HG02642 (cell line): ENCODE data around the gene HSPB6.

ENCODE experiments used
- ATAC-seq: cut with Tn5 transposase; IDR thresholded peaks from one replicate; pipeline ENCODE4 v1.9.1; 2021; ENCODE audit warnings: mild to moderate bottlenecking; ENCODE audit not compliant: unreplicated experiment, poor library complexity

The HSPB6 gene

DNA sequence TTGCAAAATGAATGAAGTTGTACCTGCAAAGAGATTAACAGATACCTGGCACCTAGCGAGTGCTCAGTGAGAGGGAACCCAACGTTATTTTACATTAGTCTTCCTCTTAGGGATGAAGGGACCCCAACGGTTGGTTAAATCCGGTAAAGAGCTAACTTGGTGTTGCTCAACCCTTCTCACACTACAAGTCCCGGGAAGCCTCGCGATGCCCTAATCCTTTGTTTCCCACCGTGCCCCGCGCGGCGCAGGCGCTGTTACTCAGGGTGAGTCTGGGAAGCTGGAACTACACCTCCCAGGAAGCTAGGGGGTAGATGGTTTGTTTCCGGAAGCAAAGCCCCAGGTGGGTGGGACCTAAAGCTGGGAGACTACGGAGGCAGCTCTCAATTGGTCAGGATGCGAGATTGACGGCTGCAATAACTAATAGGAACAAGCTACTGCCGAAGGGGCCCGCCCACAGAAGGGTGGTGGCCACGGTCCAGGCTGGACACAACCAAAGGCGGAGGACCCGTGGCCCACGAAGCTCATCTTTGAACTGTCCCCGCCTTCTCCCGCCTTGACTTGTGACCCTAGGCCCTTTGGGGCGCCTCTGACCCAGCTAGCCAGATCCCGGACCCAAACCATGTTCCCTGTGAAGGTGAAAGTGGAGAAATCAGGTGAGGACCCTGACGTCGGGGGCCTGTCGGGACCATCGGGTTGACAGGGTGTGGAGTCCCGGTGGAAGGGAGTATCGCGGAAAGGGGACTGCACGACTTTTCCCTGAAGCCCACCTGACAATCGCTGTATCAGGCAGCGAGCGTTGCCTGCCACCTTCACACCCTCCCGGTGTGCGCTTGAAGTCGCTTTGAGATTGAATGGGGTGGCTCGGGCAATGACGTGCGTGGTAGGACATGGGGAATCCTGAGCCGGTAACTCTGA is 8.5 kb downstream of the HSPB6 start, which contains the start of gene LIN37:
Gene LIN37, plus strand, starts transcription at position 471 of the 915 bp plus-strand sequence. Its CDS starts 149 bp downstream, at position 620.
- ATAC-seq, result peak; percentile 73

DNA sequence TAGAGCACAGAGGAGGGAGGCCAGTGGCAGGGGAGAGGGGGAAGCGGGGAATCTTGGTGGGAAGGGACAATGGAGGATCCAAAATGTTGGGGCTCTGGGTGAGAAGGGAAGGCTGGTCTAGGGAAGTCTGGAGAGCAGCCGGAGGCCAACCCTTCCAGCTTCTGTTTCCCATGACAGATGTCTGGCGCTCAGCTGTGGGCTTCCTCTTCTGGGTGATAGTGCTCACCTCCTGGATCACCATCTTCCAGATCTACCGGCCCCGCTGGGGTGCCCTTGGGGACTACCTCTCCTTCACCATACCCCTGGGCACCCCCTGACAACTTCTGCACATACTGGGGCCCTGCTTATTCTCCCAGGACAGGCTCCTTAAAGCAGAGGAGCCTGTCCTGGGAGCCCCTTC is 10.3 kb downstream of the HSPB6 start:
- ATAC-seq, result no peak

GRCh38 chr19:35746087-35746462 is 10.8 kb downstream of the HSPB6 start:
- ATAC-seq, result no peak

DNA sequence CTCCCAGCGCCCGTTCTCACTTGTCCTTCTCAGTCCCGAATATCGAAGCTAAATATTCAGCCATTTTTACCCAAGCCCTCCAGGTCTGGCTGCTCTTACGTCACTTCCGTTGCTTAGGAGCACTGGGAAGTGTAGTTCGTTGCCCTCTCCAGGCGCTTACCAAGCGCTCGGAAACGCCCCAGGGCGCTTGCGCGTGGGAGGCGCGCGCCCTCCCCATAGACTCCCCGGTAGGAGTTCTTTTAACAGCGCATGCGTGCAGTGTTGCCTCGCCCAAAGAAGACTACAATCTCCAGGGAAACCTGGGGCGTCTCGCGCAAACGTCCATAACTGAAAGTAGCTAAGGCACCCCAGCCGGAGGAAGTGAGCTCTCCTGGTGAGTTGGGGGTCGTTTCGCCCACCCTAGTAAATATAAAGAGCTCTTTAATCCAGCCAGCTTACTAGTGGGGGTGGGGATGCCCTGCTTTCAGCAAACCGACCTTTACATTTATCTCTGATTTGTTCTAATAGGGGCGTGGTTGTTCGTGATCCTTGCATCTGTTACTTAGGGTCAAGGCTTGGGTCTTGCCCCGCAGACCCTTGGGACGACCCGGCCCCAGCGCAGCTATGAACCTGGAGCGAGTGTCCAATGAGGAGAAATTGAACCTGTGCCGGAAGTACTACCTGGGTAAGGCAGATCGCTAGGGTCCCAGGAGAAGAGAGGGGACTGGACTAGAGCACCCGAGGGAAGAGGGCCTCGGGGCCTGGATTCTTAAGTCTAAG is 11.3 kb downstream of the HSPB6 start, which contains the start of the genes PSENEN and U2AF1L4:
Gene PSENEN, plus strand, starts transcription at position 324 of the 759 bp plus-strand sequence. Its CDS starts 280 bp downstream, at position 604.
Gene U2AF1L4, minus strand, starts transcription at position 91 of the 759 bp plus-strand sequence. Its CDS starts 27 bp downstream, at position 64.
- ATAC-seq, result peak; percentile 43

DNA sequence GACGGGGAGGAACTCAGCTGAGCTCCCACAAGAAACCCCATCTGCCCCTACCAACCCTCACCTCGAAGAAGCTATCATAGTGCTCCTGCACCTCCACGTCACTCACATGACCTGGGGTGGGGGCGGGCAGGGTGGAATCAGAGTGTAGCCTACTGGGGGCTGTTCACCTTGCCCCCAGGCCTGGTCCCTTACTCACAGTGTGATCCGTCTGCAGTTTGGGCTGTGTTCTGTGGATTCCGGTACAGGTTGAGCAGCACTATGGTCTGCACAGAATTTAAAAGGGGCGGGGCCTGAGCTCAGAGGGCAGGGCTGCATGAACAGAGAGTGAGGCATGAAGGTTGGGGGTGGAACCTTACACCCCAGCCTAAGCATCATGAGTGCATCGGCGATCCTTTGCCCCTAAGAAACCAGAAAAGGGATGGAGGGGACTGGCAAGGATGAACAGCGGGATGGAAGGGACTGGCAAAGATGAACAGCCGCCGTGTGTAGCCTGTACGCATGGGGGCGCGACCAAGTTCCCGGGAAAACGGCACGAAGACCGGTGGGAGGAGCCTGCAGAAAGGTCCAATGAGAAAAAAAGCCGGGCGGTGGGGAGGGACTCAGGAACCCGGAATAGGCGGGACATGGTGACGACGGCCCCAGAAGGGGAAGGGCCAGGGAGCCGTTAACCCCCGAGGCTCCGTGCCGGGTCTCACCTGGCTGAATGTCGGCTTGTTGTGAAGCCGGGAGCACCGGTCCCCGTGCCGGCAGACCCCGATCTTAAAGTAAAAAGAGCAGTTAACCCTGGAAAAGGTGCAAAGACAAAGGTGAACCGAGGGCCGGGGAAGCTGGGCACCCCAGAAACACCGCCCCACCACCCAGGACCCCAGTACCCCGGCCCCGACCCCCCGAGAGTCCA is 12.2 kb downstream of the HSPB6 start:
- peak; percentile 44 for ATAC-seq

DNA sequence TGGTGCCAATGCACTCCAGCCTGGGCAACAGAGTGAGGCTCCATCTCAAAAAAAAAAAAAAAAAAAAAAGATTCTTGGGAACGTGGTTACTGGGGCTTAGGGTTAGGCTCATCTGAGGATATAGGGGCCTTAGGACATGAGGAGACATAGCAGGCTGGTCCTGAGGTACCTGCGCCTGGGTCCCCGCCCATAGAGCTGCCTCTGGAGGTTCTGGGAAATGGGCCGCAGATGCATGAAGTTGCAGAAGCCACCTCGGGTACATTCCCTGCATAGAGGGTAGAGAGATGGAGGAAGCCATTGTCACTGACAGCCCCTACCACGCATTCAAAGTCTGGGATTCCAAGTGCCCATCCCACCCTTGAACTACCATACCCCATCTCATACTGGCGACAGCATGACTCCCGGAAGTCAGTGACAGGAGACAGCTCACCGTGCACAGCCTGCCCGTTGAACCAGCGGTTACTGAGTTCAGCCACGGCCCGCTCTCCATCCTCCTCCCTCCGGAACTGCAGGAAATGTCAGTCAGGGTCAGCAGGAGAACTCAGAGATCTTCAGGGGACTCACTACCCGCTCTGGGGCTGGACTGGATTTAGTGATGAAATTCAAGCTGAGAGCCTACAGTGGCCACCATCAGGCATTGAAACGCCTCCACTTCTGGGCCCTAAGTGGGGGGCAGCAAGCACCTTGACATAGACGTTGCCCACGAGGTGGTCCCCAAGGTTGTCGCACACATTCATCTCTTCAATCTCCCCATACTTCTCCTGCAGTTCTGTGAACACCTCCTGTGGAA is 13.0 kb downstream of the HSPB6 start:
- ATAC-seq, result no peak

- no peak for ATAC-seq
Observed at GRCh38 chr19:35742121-35742724, 14.6 kb downstream of the HSPB6 start, which contains the start of gene IGFLR1. Gene IGFLR1, minus strand, starts transcription at chr19:35742452. Its CDS starts 1,272 bp downstream, at chr19:35741180.

DNA sequence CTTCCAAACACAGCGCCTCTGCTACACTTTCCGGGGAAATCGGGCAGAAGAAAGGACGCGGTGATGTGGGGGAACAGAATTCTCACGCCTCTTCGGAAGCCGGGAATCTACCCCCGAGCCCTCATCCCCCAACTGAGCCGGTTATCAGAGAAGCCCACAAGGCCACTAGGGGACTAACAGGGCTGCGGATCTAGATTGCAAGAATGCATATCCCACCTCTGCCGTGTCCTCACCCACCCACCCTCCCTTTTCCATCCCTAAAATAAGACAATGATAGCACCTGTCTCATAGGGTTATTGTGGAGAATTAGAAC is 15.7 kb downstream of the HSPB6 start:
- no peak for ATAC-seq

DNA sequence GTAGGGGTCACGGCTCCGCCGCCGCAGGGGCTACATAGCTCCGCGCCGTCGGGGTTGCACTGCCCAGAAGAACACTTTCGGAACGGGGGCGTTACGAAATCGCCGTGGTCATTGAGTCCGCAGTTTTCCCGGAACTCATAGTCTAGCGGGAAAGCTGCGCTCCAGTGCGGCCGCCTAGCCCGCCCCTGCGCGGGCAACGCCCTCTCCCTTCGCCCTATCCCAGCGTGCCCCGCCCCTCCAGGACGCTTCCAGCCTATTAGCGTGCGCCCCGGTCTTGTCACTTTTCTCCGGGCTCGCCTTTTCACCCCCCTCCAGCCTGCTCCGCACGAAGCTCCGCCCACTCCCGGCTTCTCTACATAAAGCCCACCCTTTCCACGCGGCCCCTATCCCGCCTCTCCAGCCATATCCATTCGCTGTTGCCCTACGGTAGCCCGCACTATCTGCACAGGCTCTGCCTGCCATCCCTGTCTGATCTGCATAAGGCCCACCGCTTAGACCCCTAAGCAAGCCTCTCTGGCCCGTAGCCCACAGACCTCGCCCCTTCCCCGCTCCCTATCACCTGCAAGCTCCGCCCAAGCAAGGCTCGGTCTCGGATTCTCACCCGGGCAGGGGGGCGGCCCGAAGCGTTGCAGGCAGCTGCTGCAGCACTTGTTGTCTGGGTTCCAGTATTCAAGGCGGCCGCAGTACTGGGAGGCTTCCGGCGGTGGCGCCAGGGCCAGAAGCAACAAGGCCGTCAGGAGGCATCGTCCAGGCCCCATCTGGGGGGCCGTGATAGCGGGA is 16.2 kb downstream of the HSPB6 start:
- peak; percentile 62 for ATAC-seq

DNA sequence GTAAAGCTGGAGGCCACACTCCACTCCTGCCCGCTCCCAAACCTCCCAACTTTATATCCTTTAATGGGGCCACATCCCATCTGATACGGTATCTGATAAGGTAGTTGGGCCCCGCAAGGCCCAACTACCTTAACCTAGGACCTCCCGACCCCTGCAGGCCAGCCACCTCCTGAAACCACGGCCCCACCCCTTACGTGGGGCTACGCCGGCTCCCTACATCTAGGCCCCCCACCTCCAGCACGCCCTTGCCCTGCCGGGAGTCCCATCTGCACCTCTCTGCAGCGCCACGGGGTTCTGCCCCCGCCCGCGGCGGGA is 16.8 kb downstream of the HSPB6 start:
- no peak for ATAC-seq

- ATAC-seq, result no peak
Observed at GRCh38 chr19:35739275-35740107, 17.3 kb downstream of the HSPB6 start.

DNA sequence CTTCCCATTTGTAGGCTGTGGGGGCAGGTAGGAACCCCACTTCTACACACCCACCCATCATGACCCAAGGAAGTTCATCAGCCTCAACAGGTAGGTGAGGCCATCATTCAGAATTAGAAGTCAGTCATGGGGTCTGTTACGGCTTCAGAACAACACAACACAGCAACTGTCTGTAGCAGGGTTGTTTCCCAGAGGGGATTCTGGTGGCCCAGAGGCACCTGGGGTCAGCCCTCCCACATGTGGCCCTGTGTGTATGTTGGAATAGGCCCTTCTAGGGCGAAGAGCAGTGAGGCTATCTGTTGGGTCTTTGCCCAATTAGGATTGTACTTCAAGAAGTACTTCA is 18.0 kb downstream of the HSPB6 start:
- no peak for ATAC-seq

- ATAC-seq, result no peak
Observed at GRCh38 chr19:35738021-35738886, 18.6 kb downstream of the HSPB6 start.

- no peak for ATAC-seq
Observed at GRCh38 chr19:35736913-35737886, 19.6 kb downstream of the HSPB6 start.

DNA sequence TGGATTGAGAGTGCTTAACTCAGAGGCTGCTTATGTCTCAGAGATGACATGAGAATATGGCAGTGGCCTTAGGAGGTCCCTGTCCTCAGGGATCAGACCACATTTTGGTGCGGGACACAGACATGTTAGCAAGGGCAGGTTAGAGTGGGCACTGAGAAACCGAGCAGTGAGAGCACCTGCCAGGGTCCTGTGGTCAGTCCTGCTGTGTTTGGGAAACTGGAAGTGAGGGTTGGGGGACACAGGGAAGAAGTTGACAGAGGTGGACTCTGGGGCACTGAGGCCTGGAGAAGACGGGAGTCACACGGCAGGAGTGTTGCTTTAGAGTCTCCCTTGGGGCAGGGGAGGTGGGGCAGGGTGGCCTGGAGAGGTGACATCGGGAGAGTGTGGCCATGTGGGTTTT is 21.9 kb downstream of the HSPB6 start:
- no peak for ATAC-seq

DNA sequence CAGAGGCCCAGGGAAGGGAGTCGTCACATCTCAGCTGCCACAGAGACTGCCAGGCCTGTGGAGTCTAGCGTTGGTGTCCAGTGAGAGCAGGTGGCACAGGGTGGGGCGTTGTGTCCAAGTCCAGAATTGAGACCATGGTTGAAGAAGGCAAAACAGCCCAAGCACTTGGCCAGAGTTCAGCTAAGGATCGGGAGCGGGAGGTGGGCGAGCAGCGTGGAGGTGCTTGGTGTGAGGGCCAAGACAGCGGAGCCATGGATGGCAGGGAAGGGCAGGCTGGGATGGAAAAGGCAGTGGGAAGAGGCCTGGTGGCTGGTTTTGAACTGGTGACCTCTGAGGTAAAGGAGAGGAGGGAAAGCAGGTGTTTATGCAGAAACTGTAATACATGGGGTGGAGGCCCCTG is 22.6 kb downstream of the HSPB6 start:
- no peak for ATAC-seq
